ENCODE results near the gene STIMATE. TPM values are rescaled to one million over a fixed set of nuclear protein-coding genes. Genes with fewer than 3 reads are reported as not detected.

STIMATE gene
- total RNA-seq, 1 donor from 2014 or later = 12.1 TPM

GRCh38 chr3:52907497-52907896, 10.1 kb upstream of the STIMATE start:
- Mint-ChIP-seq H3K36me3 (ENCODE audit: low read depth, unreplicated experiment) (no peaks in the 10 kb centered on the region), H3K9me3 (ENCODE audit: unreplicated experiment) (no peaks in the 10 kb centered on the region)

GRCh38 chr3:52904552-52904951, 7.2 kb upstream of the STIMATE start:
- no peak for TF ChIP-seq CTCF (IDR thresholded peaks at IDR 0.05; ENCODE audit: insufficient read depth, low read depth, low read length)
- TF ChIP-seq EZH2 (IDR thresholded peaks at IDR 0.05; ENCODE audit: insufficient read depth, low read length) = no peak
- DNase-seq (ENCODE audit: low read depth) (no peak), FAIRE-seq (no peak)
- Histone ChIP-seq H3K4me1 (ENCODE audit: insufficient read depth, low read length) (no peaks in the 10 kb centered on the region), H3K4me3 (ENCODE audit: insufficient read depth, low read depth, low read length) (no peak overlapping the region), H3K9ac (ENCODE audit: low read length) (no peak overlapping the region), H3K79me2 (ENCODE audit: insufficient read depth, low read length) (no peaks in the 10 kb centered on the region), H3K27ac (ENCODE audit: low read depth, low read length) (no peak overlapping the region), H3K27me3 (ENCODE audit: insufficient read depth, low read length) (no peaks in the 10 kb centered on the region), H3K36me3 (ENCODE audit: insufficient read depth, low read length) (no peaks in the 10 kb centered on the region), H3K4me2 (ENCODE audit: low read length) (no peak overlapping the region), H4K20me1 (ENCODE audit: insufficient read depth, low read length) (no peaks in the 10 kb centered on the region), H3K9me3 (ENCODE audit: insufficient read depth, low read depth, low read length) (no peaks in the 10 kb centered on the region), H2AFZ (ENCODE audit: low read depth, low read length) (no peak overlapping the region)
- Mint-ChIP-seq H3K4me1 (ENCODE audit: low read depth, unreplicated experiment) (no peaks in the 10 kb centered on the region), H3K4me3 (ENCODE audit: unreplicated experiment) (no peak overlapping the region), H3K36me3 (ENCODE audit: low read depth, unreplicated experiment) (no peaks in the 10 kb centered on the region), H3K27ac (ENCODE audit: unreplicated experiment) (no peak overlapping the region), H3K9me3 (ENCODE audit: unreplicated experiment) (no peaks in the 10 kb centered on the region), H3K27me3 (ENCODE audit: low read depth, unreplicated experiment) (peaks cover 2% of the 10 kb centered on the region)

More at GRCh38 chr3:52907497-52907896, 10.1 kb upstream of the STIMATE start:
- Histone ChIP-seq H3K4me2 (ENCODE audit: low read length) (no peak overlapping the region), H3K36me3 (ENCODE audit: insufficient read depth, low read length) (no peaks in the 10 kb centered on the region), H3K9ac (ENCODE audit: low read length) (no peak overlapping the region), H3K79me2 (ENCODE audit: insufficient read depth, low read length) (no peaks in the 10 kb centered on the region), H3K9me3 (ENCODE audit: insufficient read depth, low read depth, low read length) (no peaks in the 10 kb centered on the region), H3K4me1 (ENCODE audit: insufficient read depth, low read length) (no peaks in the 10 kb centered on the region), H2AFZ (ENCODE audit: low read depth, low read length) (no peak overlapping the region), H4K20me1 (ENCODE audit: insufficient read depth, low read length) (no peaks in the 10 kb centered on the region), H3K27ac (ENCODE audit: low read depth, low read length) (no peak overlapping the region), H3K4me3 (ENCODE audit: insufficient read depth, low read depth, low read length) (no peak overlapping the region), H3K27me3 (ENCODE audit: insufficient read depth, low read length) (no peaks in the 10 kb centered on the region)
- no peak for FAIRE-seq
- Mint-ChIP-seq H3K4me3 (ENCODE audit: unreplicated experiment) (no peak overlapping the region), H3K27ac (ENCODE audit: unreplicated experiment) (no peak overlapping the region), H3K27me3 (ENCODE audit: low read depth, unreplicated experiment) (no peaks in the 10 kb centered on the region), H3K4me1 (ENCODE audit: low read depth, unreplicated experiment) (no peaks in the 10 kb centered on the region)
- TF ChIP-seq CTCF (IDR thresholded peaks at IDR 0.05; ENCODE audit: insufficient read depth, low read depth, low read length) (no peak), EZH2 (IDR thresholded peaks at IDR 0.05; ENCODE audit: insufficient read depth, low read length) (no peak)
- DNase-seq (ENCODE audit: low read depth) = no peak

- TF ChIP-seq EZH2 (IDR thresholded peaks at IDR 0.05; ENCODE audit: insufficient read depth, low read length) (no peak), CTCF (IDR thresholded peaks at IDR 0.05; ENCODE audit: insufficient read depth, low read depth, low read length) (no peak)
- H3K9ac ChIP-seq (ENCODE audit: low read length) = no peak overlapping the region
- Mint-ChIP-seq H3K36me3 (ENCODE audit: low read depth, unreplicated experiment) (no peaks in the 10 kb centered on the region), H3K4me3 (ENCODE audit: unreplicated experiment) (no peak overlapping the region), H3K9me3 (ENCODE audit: unreplicated experiment) (no peaks in the 10 kb centered on the region), H3K27me3 (ENCODE audit: low read depth, unreplicated experiment) (peaks cover 2% of the 10 kb centered on the region), H3K4me1 (ENCODE audit: low read depth, unreplicated experiment) (no peaks in the 10 kb centered on the region), H3K27ac (ENCODE audit: unreplicated experiment) (no peak overlapping the region)
- H3K79me2 ChIP-seq (ENCODE audit: insufficient read depth, low read length) = no peaks in the 10 kb centered on the region
- H3K4me2 ChIP-seq (ENCODE audit: low read length) = no peak overlapping the region
- H2AFZ ChIP-seq (ENCODE audit: low read depth, low read length) = no peak overlapping the region
- no peak overlapping the region for H3K27ac ChIP-seq (ENCODE audit: low read depth, low read length)
- no peaks in the 10 kb centered on the region for H4K20me1 ChIP-seq (ENCODE audit: insufficient read depth, low read length)
- no peaks in the 10 kb centered on the region for H3K36me3 ChIP-seq (ENCODE audit: insufficient read depth, low read length)
- DNase-seq (ENCODE audit: low read depth) (no peak), FAIRE-seq (no peak)
- H3K27me3 ChIP-seq (ENCODE audit: insufficient read depth, low read length) = no peaks in the 10 kb centered on the region
- no peak overlapping the region for H3K4me3 ChIP-seq (ENCODE audit: insufficient read depth, low read depth, low read length)
- H3K9me3 ChIP-seq (ENCODE audit: insufficient read depth, low read depth, low read length) = no peaks in the 10 kb centered on the region
- H3K4me1 ChIP-seq (ENCODE audit: insufficient read depth, low read length) = no peaks in the 10 kb centered on the region
Measured at GRCh38 chr3:52904000-52904399, 6.7 kb upstream of the STIMATE start.
